Measurements from ENCODE around the gene KCNMA1.
A peak's percentile ranks its signal among the peaks of the same experiment; 100 is the strongest.

KCNMA1 gene

DNA sequence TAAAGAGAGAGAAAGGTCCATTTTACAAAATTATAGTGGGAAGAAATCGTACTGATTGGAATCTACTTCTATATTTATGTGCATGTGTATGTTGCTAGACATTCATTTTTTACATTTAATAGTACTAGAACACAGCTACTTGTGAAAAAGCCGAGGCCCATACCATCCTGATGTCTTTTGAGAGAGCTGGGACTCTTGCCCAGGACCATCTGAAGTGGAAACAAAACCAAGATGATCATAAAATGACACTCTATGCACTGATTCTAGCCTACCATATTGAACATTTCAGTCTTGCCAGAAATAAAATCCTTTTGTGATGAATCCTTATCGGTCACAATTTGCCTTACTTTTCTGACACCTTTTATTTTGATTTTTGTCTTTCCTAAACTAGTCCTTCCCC is 640.0 kb downstream of the KCNMA1 start:
- FAIRE-seq (no peak), DNase-seq (ENCODE audit: insufficient read length, low spot score) (no peak)
- no peak for TF ChIP-seq POLR2A (IDR thresholded peaks at IDR 0.05; ENCODE audit: low read depth, low read length)

DNA sequence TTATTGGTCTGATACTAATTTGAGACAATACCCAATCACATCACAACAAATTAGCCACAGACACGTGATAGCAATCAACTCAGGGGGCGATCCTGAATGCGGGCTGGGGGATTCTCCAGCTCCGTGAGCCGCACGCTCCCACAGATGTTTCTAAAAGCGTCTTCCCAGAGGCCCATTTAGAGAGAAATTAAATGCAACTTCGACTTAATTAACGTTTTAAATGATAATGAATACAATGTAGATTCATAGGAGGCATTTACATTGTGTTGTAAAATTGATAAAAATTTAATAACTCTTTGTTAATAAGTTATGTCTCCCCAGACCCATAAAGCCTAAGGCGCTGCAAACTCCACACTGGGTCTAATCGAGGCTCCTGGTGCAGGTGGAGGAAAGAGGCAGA is 642.6 kb downstream of the KCNMA1 start:
- FAIRE-seq (no peak), DNase-seq (ENCODE audit: insufficient read length, low spot score) (no peak)
- no peak for TF ChIP-seq POLR2A (IDR thresholded peaks at IDR 0.05; ENCODE audit: low read depth, low read length)

DNA sequence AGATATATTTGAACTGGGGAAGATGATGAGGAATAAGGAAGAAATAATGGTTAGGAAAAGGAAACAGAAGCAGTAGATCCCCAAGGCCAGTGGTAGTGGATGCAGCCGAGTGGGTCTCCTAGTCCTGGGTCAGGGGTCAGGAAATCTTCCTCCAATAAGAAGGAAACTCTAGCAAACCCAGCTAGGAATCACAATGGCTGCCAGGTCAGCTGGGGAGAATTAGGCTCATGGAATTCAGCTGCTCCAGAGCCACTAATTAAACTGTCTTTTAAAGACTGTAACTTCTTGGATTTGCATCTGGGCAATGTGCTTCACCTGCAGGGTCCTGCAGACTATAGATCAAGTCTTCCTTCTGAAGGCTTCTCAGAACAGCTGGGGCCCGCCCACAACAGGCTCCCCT is 644.4 kb downstream of the KCNMA1 start:
- FAIRE-seq (no peak), DNase-seq (ENCODE audit: insufficient read length, low spot score) (no peak)
- TF ChIP-seq POLR2A (IDR thresholded peaks at IDR 0.05; ENCODE audit: low read depth, low read length): no peak

DNA sequence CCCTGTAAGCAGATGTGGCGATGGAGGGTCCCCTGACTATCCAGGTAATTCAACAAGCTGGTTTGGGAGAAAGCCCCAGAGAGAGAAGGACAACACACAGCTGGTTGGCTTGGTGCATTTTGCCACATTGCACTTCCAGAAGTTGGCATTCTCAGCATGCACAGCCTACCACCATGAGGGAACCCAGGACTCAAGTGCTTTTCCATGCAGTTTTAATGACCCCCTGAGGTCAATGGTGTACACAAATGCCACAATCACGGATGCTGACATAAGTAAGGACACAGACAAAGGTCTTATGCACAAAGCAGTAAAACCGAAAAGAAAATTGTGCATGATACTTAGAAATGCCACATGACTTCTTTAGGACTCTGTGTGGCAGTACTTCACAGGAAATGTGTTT is 645.1 kb downstream of the KCNMA1 start:
- no peak for TF ChIP-seq POLR2A (IDR thresholded peaks at IDR 0.05; ENCODE audit: low read depth, low read length)
- FAIRE-seq: no peak
- DNase-seq (ENCODE audit: insufficient read length, low spot score): no peak

DNA sequence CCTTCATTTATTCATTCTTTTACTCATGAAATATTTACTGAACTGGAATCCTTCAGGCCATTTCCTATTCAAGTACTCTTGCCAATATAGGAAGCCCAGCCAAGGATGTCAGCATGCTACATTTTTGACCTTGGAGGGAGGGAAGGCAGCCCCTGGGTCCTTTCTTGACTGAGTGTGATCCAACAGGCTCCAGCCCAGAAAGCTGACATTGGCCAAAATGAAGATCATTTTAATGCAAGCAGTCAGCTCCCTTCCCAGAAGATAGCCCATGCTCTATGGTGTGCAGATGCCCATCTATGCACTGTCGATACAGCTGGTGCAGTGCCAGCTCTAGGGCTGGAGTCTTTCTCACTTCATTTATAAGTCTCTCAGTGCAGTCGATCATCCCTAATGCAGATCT is 646.0 kb downstream of the KCNMA1 start:
- DNase-seq (ENCODE audit: insufficient read length, low spot score): no peak
- no peak for FAIRE-seq
- no peak for TF ChIP-seq POLR2A (IDR thresholded peaks at IDR 0.05; ENCODE audit: low read depth, low read length)

DNA sequence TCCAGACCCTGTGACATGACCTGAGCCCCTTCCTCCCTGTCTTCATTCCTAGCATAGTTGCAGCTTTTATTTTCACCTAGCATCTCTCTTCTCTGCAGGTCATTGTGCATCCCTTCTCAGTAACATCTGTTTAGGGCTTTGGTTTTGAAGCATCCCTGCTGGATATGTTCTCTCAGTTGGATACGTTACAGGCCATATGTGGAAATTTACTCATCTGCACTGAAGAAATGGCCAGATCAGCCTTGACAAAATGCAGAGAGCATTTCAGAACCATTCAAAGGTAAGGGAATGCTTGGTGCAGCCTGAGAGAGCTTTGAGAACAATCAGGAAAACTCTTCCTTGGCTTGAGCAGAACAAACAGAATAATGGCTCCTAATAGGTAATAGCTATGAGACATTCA is 647.0 kb downstream of the KCNMA1 start:
- TF ChIP-seq POLR2A (IDR thresholded peaks at IDR 0.05; ENCODE audit: low read depth, low read length): no peak
- FAIRE-seq: no peak

DNA sequence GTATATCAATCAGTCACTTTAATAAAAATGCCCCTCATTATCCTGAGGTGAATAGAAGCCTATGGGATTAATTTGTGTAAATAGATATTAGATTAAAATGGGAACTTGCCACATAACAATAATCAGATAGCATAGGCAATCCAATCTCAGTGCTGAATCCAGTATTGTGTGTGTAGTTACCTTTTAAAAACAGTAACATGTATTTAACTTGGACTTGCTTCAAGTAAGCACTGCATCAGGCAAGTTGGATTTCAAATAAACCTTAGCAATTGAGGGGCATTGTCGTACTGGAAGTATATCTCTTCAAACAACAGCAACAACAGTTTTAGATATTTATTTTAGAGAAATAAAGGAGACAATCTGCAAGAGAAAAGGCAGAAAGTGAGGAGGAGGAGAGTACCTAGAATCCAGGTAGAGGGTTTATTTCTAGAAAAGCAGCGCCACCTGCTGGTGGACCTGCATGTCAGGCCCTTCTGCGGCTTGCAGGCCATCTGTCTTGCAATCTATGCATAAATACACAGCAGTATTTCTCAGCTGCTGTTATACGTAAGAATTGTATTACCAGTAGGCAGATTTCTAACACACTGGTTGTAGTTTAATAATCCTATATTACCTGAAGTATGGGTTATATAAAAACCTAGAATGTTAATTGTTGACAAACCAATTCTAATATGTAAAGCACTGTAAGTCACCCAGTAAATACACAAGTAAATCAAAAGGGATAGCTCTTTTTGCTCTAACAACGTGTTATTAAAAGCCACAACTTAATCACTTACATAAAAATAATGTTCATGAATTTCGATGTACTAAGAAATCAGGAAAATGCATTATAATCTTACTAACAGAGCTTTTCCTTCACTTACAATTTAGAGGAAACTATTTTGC is 652.8 kb downstream of the KCNMA1 start:
- FAIRE-seq: peak; percentile 88
- no peak for TF ChIP-seq POLR2A (IDR thresholded peaks at IDR 0.05; ENCODE audit: low read depth, low read length)
- DNase-seq (ENCODE audit: insufficient read length, low spot score): peak; percentile 57

More for the DNA sequence above, 647.0 kb downstream of the KCNMA1 start:
- DNase-seq (ENCODE audit: insufficient read length, low spot score): no peak

DNA sequence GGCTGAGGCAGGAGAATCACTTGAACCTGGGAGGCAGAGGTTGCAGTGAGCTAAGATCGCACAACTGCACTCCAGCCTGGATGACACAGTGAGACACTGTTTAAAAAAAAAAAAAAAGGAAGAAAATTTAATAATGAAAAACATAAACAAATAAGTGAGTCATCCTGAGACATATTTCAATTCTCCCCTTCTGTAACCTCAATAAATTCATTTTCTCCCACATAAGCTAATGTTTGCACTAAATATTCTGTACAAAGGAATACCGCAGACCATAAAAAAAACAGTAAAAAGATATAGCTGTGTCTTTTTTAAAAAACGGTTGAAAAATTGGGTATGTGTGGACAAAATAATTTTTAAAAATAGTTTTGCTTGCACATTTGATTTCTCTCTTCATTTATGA is 654.0 kb downstream of the KCNMA1 start:
- DNase-seq (ENCODE audit: insufficient read length, low spot score): no peak
- FAIRE-seq: no peak
- TF ChIP-seq POLR2A (IDR thresholded peaks at IDR 0.05; ENCODE audit: low read depth, low read length): no peak

DNA sequence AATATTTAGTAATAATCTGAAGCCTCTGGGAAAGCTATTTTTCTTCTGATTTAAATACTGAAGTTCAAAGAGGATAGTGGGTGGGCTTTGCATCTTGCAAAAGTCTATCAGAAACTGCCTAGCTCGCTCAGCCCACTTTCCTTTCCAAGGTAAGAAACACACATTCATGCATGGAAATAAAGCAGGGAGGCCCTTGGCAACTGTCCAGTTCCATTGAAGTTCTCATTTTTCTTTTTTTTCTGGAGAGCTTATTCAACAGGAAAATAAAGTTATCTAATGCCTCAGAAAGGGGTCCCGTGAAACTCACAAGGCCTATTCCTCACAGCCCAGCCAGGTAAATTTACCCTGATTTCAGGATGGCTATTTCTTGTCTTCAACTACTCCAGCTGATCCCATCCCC is 654.9 kb downstream of the KCNMA1 start:
- no peak for TF ChIP-seq POLR2A (IDR thresholded peaks at IDR 0.05; ENCODE audit: low read depth, low read length)
- DNase-seq (ENCODE audit: insufficient read length, low spot score) (no peak), FAIRE-seq (no peak)

DNA sequence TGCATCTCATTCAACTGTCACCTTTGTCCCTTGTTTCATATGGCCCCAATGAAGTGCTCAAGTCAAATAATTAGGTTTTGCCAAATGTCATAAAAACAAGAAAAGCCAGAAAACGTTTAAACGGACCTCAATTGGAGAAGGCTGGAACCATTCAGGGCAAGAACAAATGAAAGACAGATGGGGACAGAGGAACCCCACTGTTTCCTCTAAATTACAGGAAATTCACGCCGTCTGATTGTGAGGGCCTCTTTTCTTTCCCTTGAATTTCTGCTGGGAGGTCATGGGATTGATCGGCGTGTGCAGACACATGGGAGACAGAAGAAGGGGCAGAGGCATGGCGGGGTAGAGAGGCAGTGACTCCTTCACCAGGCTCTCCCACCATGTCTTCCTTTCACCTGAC is 656.4 kb downstream of the KCNMA1 start:
- FAIRE-seq (no peak), DNase-seq (ENCODE audit: insufficient read length, low spot score) (no peak)
- no peak for TF ChIP-seq POLR2A (IDR thresholded peaks at IDR 0.05; ENCODE audit: low read depth, low read length)

DNA sequence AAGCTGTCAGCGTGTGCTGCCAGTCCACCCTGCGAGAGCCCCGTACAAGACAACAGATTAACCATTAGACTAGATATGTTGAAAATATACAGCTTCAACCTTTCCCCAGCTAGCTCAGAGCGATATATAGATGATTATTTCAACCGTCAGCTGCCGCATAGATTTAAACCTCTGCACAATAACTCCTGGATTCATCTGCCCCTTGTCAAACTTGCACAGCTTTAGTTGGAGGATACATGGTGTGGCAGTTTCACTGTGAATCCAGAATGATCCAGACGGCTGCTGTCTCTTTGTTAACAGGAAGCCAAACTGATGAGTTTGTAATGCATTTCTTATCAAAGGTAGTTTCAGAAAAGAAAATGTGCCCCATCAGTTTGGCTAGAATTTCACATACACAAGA is 659.7 kb downstream of the KCNMA1 start:
- no peak for TF ChIP-seq POLR2A (IDR thresholded peaks at IDR 0.05; ENCODE audit: low read depth, low read length)

DNA sequence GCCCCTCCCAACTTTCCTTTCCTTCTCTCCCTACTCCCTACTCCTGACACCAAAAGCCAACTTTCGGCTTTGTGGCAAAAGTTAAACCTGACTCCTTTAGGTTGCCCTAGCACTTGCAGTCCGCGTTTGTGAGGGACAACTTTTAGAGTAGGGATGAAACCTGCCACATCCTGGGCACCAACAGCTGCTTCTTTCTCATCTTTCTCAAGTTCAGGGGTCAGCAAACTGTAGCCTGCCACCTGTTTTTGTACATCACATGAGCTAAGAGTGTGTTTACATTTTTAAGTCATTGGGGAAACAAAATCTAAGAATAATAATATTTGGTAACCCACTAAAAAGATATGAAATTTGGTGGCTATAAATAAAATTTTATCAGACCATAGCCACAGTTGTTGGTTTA is 660.6 kb downstream of the KCNMA1 start:
- no peak for DNase-seq (ENCODE audit: insufficient read length, low spot score)
- no peak for TF ChIP-seq POLR2A (IDR thresholded peaks at IDR 0.05; ENCODE audit: low read depth, low read length)
- FAIRE-seq: no peak

More for the DNA sequence above, 659.7 kb downstream of the KCNMA1 start:
- no peak for DNase-seq (ENCODE audit: insufficient read length, low spot score)
- FAIRE-seq: no peak

DNA sequence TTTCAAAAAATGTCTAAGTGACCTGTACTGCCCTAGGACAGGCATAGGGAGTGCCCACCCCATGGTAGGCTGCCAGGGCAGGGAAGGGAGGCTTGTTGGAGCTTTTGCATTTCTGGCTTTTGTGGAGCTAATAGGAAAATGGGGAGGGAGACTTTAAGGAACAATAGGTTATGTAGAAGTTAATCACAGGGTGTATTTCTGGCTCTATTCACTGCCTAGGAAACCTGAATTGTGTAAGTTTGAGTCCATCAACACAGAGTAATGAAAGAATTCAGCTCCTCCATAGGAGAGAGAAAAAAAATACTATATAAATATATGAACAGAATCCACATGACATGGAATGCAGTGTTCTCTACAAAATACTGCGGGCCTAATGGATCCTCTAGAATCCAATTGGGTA is 661.5 kb downstream of the KCNMA1 start:
- DNase-seq (ENCODE audit: insufficient read length, low spot score) (no peak), FAIRE-seq (no peak)

DNA sequence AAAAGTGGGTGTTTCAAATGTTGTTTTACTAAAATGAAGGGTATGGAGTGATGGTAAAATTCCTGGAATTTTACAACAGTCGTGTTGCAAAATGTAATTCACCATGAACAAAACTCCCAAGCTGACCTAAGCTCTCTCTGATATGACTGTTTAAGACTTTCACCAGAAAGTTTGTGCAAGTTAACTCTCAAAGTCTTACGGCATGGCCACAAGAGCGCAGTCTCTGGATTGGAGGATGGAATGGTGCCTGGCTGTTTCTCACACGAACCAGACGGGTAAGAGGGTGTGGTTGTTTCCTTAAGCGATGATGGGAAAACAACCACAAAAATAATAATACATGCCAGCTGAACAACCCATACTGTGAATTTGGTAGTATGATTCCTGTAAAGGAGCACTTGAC is 662.5 kb downstream of the KCNMA1 start:
- TF ChIP-seq POLR2A (IDR thresholded peaks at IDR 0.05; ENCODE audit: low read depth, low read length): no peak
- no peak for FAIRE-seq

More for the DNA sequence above, 661.5 kb downstream of the KCNMA1 start:
- TF ChIP-seq POLR2A (IDR thresholded peaks at IDR 0.05; ENCODE audit: low read depth, low read length): no peak

DNA sequence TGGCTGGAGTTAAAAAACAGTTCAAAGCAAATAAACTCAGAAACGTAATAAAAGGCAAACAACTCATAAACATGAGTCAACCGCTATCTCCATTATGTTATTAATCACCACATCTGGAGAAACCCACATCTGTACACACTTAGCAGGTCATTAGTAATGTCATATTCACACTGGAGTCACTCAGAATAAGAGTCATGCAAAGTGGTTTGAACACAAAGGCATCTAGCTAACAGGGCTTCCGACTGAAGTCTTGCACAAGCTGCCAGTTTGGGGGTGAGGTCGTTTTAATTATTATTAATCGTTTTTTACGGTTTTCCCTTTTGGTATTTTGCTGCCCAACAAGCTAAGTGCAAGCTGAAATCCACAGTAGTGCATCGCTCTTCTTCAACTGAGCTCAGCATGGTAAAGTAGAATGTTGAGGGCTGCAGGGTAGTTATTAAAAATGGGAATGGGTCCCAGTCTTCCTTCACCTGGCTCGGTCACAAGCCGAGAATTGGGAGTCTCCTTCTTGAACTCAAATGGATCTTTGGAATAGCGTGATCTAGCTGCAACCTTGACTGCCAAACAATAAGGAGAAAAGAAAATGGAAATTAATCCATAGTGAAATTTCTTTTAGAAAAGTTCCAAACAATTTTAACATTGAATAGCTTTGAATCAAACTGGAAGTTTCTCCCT is 663.5 kb downstream of the KCNMA1 start:
- no peak for FAIRE-seq
- no peak for TF ChIP-seq POLR2A (IDR thresholded peaks at IDR 0.05; ENCODE audit: low read depth, low read length)
- no peak for DNase-seq (ENCODE audit: insufficient read length, low spot score)

More for the DNA sequence above, 662.5 kb downstream of the KCNMA1 start:
- DNase-seq (ENCODE audit: insufficient read length, low spot score): no peak

Data from H54 (cell line).